ENCODE results near the gene CDH4.

- TF ChIP-seq CTCF (IDR thresholded peaks at IDR 0.05) (no peak), ZNF121 (CRISPR knock-in tag; IDR thresholded peaks at IDR 0.05) (no peak), ZNF425 (CRISPR knock-in tag; conservative IDR thresholded peaks at IDR 0.05) (no peak), CBFB (CRISPR knock-in tag; IDR thresholded peaks at IDR 0.05; ENCODE audit: low read depth) (no peak), E2F4 (CRISPR knock-in tag; IDR thresholded peaks at IDR 0.05; ENCODE audit: borderline replicate concordance, low read depth) (no peak), MAX (CRISPR knock-in tag; IDR thresholded peaks at IDR 0.05) (no peak), KAT7 (CRISPR knock-in tag; IDR thresholded peaks at IDR 0.05; ENCODE audit: borderline replicate concordance) (no peak), ZNF416 (CRISPR knock-in tag; IDR thresholded peaks at IDR 0.05) (no peak), ZNF263 (CRISPR knock-in tag; IDR thresholded peaks at IDR 0.05; ENCODE audit: low read depth) (no peak), FOXJ3 (CRISPR knock-in tag; IDR thresholded peaks at IDR 0.05; ENCODE audit: borderline replicate concordance) (no peak), CREM (CRISPR knock-in tag; IDR thresholded peaks at IDR 0.05) (no peak)
These were observed 511.8 kb downstream of the CDH4 start for GRCh38 chr20:61763740-61764400.
